Parathyroid adenoma (tissue), 2 donors: Measurements from ENCODE around the gene GOLPH3L.

Experiments
- H2AFZ ChIP-seq: fragments of 300-600 bp; sonication (generic); one replicate; pipeline ENCODE4 v1.7.0; 2017; ENCODE audit warnings: antibody characterized with exemption, mild to moderate bottlenecking
- H3K27ac ChIP-seq: fragments of 300-600 bp; sonication (generic); one replicate; pipeline ENCODE4 v1.7.0; 2017
- H3K27me3 ChIP-seq: fragments of 300-600 bp; sonication (generic); one replicate; pipeline ENCODE4 v1.7.0; 2017; ENCODE audit warnings: low read length; ENCODE audit not compliant: control insufficient read depth, insufficient read depth
- H3K36me3 ChIP-seq: fragments of 300-600 bp; sonication (generic); one replicate; pipeline ENCODE4 v1.7.0; 2017; ENCODE audit warnings: low read length; ENCODE audit not compliant: control insufficient read depth, insufficient read depth
- H3K4me1 ChIP-seq: fragments of 300-600 bp; sonication (generic); one replicate; pipeline ENCODE4 v1.7.0; 2017; ENCODE audit warnings: control low read depth
- H3K4me2 ChIP-seq: fragments of 300-600 bp; sonication (generic); one replicate; pipeline ENCODE4 v1.7.0; 2017; ENCODE audit warnings: low read length
- H3K4me3 ChIP-seq: fragments of 300-600 bp; sonication (generic); one replicate; pipeline ENCODE4 v1.7.0; 2017; ENCODE audit warnings: low read depth, low read length
- H3K79me2 ChIP-seq: fragments of 300-600 bp; sonication (generic); one replicate; pipeline ENCODE4 v1.7.0; 2017; ENCODE audit warnings: control low read depth
- H3K9ac ChIP-seq: fragments of 300-600 bp; sonication (generic); one replicate; pipeline ENCODE4 v1.7.0; 2017; ENCODE audit warnings: mild to moderate bottlenecking
- H3K9me3 ChIP-seq: fragments of 300-600 bp; sonication (generic); one replicate; pipeline ENCODE4 v1.7.0; 2017; ENCODE audit warnings: low read length; ENCODE audit not compliant: control insufficient read depth
- CTCF ChIP-seq: fragments of 300-600 bp; sonication (generic); IDR thresholded peaks from one replicate; pipeline ENCODE4 v1.7.0; 2017; ENCODE audit warnings: antibody characterized with exemption, mild to moderate bottlenecking
- donor health status: primary hyperparathyroidism.

The GOLPH3L gene

DNA sequence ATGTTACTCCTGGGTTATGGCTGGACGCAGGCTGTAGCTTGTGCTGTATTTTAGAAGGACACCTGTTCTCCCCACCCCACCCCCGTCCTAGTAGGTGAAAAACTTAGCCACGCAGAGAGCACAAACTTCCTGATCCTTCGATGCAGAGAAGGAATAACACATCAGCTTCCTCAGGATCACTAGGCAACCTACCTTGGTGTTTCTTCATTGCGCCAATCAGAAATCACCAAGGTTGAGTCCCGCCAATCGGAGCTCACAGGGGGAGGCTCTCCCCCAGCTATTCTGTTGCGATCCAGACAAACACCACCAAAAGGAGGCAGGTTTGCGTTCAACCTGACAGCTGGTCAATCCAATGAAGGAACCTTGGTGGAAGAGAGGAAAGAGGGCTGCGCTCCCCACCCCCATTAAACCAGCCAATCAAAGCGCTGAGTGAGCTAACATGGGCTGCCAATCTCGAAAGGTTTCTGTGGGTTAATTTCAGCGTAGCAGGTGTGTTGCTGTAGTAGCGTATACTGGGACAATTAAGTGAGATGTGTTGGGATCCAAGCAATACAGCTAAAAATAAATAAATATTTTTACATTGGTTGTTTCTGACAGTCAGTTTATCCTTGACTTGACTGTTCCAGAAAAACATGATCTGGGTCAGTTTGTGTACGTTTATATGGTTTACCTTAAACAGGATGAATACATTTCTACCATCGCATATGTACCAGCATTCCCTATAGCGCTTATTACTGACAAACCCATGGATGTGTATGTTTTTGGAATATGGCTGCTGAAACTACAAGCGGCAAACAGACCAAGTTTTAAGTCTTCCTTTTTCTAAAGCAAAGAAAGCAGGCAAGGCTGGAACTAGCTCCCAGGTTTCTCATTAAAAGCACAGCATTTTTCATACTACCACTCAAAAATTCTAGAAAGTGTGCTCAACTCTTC, at the start of gene GOLPH3L:
Gene GOLPH3L, minus strand, starts transcription at position 160 of the 933 bp plus-strand sequence. CDS start 2,316 bp downstream, outside the sequence.
- Histone ChIP-seq H3K79me2 (no peaks in the 10 kb centered on the region), H3K9ac (no peak within 1 kb of the TSS), H3K4me1 (no peaks in the 10 kb centered on the region), H3K4me3 (peak within 1 kb of the TSS; percentile 89), H3K4me2 (peak within 1 kb of the TSS; percentile 96), H3K27ac (peak within 1 kb of the TSS; percentile 51), H3K9me3 (no peaks in the 10 kb centered on the region), H3K27me3 (no peaks in the 10 kb centered on the region), H2AFZ (peak within 1 kb of the TSS; percentile 84), H3K36me3 (no peaks in the 10 kb centered on the region)
- TF ChIP-seq CTCF, result peak; percentile 13

DNA sequence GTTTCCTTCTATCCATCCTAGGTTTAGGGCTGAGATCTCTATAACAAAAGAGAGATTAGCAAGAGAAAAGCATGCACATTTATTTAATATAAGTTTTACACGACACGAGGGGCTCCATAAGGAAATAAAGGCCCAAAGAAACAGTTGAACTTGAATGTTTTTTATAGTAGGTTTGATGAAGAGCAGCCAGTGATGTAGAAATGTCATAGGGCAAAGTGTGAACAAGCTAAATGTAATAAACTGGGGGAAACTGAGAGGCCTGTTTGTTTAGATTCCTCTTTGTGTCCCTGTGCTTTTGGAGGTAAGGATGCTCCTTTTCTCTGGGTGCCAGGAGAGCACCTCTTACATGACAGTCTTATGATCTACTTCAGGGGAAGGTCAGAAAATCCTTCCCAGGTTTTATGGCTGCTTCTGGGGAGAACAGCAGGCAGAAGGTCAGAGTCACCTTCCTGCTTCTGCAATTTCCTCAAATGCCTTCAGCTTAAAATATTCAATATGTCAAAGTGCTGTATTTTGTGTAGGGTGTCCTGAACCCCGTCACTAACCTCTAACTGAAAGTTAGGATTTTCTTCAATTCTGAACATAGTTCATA, 33.3 kb upstream of the GOLPH3L start:
- no peaks in the 10 kb centered on the region for H3K27me3 ChIP-seq
- H3K9ac ChIP-seq, result no peak overlapping the region
- no peaks in the 10 kb centered on the region for H3K4me1 ChIP-seq
- no peaks in the 10 kb centered on the region for H3K36me3 ChIP-seq
- no peaks in the 10 kb centered on the region for H3K9me3 ChIP-seq
- no peak overlapping the region for H3K4me3 ChIP-seq
- no peak overlapping the region for H3K27ac ChIP-seq
- TF ChIP-seq CTCF, result no peak
- H2AFZ ChIP-seq, result no peak overlapping the region
- H3K79me2 ChIP-seq, result no peaks in the 10 kb centered on the region
- no peak overlapping the region for H3K4me2 ChIP-seq

DNA sequence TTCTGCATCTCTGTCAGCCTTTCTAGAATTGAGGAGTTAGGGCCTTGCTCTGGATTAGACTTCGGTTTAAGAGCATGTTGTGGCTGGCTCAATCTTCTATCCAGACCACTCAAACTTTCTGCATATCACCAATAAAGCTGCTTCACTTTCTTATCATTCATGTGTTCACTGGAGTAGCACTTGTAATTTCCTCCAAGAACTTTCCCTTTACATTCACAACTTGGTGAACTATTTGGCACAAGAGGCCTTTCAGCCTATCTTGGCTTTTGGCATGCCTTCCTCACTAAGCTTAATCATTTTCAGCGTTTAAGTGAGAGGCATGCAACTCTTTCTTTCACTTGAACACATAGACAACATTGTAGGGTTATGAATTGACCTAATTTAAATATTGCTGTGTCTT, 27.4 kb upstream of the GOLPH3L start:
- Histone ChIP-seq H3K4me3 (no peak overlapping the region), H3K4me1 (no peaks in the 10 kb centered on the region), H3K9ac (no peak overlapping the region), H3K9me3 (no peaks in the 10 kb centered on the region), H3K36me3 (no peaks in the 10 kb centered on the region), H3K27me3 (no peaks in the 10 kb centered on the region), H3K79me2 (no peaks in the 10 kb centered on the region), H3K27ac (no peak overlapping the region), H3K4me2 (no peak overlapping the region), H2AFZ (no peak overlapping the region)
- no peak for TF ChIP-seq CTCF

- H3K4me1 ChIP-seq, result no peaks in the 10 kb centered on the region
- TF ChIP-seq CTCF, result no peak
Observed at GRCh38 chr1:150720703-150721102, 23.7 kb upstream of the GOLPH3L start, which contains the start of gene HORMAD1. Gene HORMAD1 (minus strand): TSS chr1:150720895. CDS start chr1:150719505, 1,390 bp downstream.

More at GRCh38 chr1:150720703-150721102, 23.7 kb upstream of the GOLPH3L start, which contains the start of gene HORMAD1:
- no peak within 1 kb of the TSS for H3K9ac ChIP-seq
- no peaks in the 10 kb centered on the region for H3K27me3 ChIP-seq
- no peaks in the 10 kb centered on the region for H3K36me3 ChIP-seq
- no peak within 1 kb of the TSS for H3K4me2 ChIP-seq
- no peak within 1 kb of the TSS for H3K27ac ChIP-seq
- H2AFZ ChIP-seq, result no peak within 1 kb of the TSS
- H3K9me3 ChIP-seq, result no peaks in the 10 kb centered on the region
- H3K4me3 ChIP-seq, result no peak within 1 kb of the TSS
- H3K79me2 ChIP-seq, result no peaks in the 10 kb centered on the region
